Mammary epithelial cell (primary cell): ENCODE results near the gene ARMC9.

ENCODE experiments used
- CTCF ChIP-seq, 2 donors: IDR thresholded peaks in 1 of 2; conservative IDR thresholded peaks in 1 of 2; 2 replicates each; pipeline ENCODE4 v1.5.1; 2011 to 2012; ENCODE audit warnings: inconsistent platforms in 2 of 2, low read length in 2 of 2, mild to moderate bottlenecking in 2 of 2, control low read depth in 1 of 2, low read depth in 1 of 2; ENCODE audit not compliant: insufficient read depth in 1 of 2; ENCODE audit errors: extremely low read depth in 1 of 2
- EZH2 ChIP-seq: IDR thresholded peaks from 2 replicates; pipeline ENCODE4 v1.6.1; 2012; ENCODE audit warnings: low read length, inconsistent platforms, borderline replicate concordance

GRCh38 chr2:231423176-231423575 lies 224.7 kb downstream of the ARMC9 start:
- TF ChIP-seq CTCF (conservative IDR thresholded peaks at IDR 0.05 in 1 of 2, IDR thresholded peaks at IDR 0.05 in 1 of 2; ENCODE audit: extremely low read depth in 1 of 2, insufficient read depth in 1 of 2, low read depth in 1 of 2, low read length in 2 of 2) (no peak), EZH2 (no peak)
